Measurements from ENCODE around the gene CDH9. TPM values are rescaled to one million over a fixed set of nuclear protein-coding genes. Genes with fewer than 3 reads are reported as not detected.

CDH9 gene
- total RNA-seq, 1 donor from 2014 or later = 0.14 TPM

GRCh38 chr5:26884481-26884880, 153.9 kb downstream of the CDH9 start:
- H3K4me3 Mint-ChIP-seq = no peak overlapping the region
- DNase-seq (ENCODE audit: low read depth, low spot score) = no peak
- no peak overlapping the region for H3K27ac Mint-ChIP-seq (ENCODE audit: unreplicated experiment)
- no peak for TF ChIP-seq CTCF (conservative IDR thresholded peaks at IDR 0.05)
- no peaks in the 10 kb centered on the region for H3K27me3 Mint-ChIP-seq (ENCODE audit: low read depth)
- H3K4me1 Mint-ChIP-seq = no peaks in the 10 kb centered on the region
- peaks cover 2% of the 10 kb centered on the region for H3K9me3 Mint-ChIP-seq
- H3K36me3 Mint-ChIP-seq (ENCODE audit: low read depth) = no peaks in the 10 kb centered on the region

- no peaks in the 10 kb centered on the region for H3K4me1 Mint-ChIP-seq
These were observed 155.0 kb downstream of the CDH9 start for GRCh38 chr5:26883375-26883774.

GRCh38 chr5:26881901-26882300, 156.5 kb downstream of the CDH9 start:
- no peak overlapping the region for H3K4me3 Mint-ChIP-seq
- no peaks in the 10 kb centered on the region for H3K36me3 Mint-ChIP-seq (ENCODE audit: low read depth)
- no peak for TF ChIP-seq CTCF (conservative IDR thresholded peaks at IDR 0.05)
- H3K27me3 Mint-ChIP-seq (ENCODE audit: low read depth) = no peaks in the 10 kb centered on the region
- no peaks in the 10 kb centered on the region for H3K4me1 Mint-ChIP-seq
- no peak for DNase-seq (ENCODE audit: low read depth, low spot score)
- no peak overlapping the region for H3K27ac Mint-ChIP-seq (ENCODE audit: unreplicated experiment)
- peaks cover 2% of the 10 kb centered on the region for H3K9me3 Mint-ChIP-seq

More at GRCh38 chr5:26883375-26883774, 155.0 kb downstream of the CDH9 start:
- H3K27me3 Mint-ChIP-seq (ENCODE audit: low read depth) = no peaks in the 10 kb centered on the region
- no peak overlapping the region for H3K27ac Mint-ChIP-seq (ENCODE audit: unreplicated experiment)
- no peaks in the 10 kb centered on the region for H3K36me3 Mint-ChIP-seq (ENCODE audit: low read depth)
- no peak overlapping the region for H3K4me3 Mint-ChIP-seq
- no peak for TF ChIP-seq CTCF (conservative IDR thresholded peaks at IDR 0.05)
- H3K9me3 Mint-ChIP-seq = peaks cover 2% of the 10 kb centered on the region
- DNase-seq (ENCODE audit: low read depth, low spot score) = no peak

- no peak for DNase-seq (ENCODE audit: low read depth, low spot score)
- H3K4me3 Mint-ChIP-seq = no peak overlapping the region
- no peaks in the 10 kb centered on the region for H3K36me3 Mint-ChIP-seq (ENCODE audit: low read depth)
- no peaks in the 10 kb centered on the region for H3K27me3 Mint-ChIP-seq (ENCODE audit: low read depth)
- no peaks in the 10 kb centered on the region for H3K4me1 Mint-ChIP-seq
- H3K27ac Mint-ChIP-seq (ENCODE audit: unreplicated experiment) = no peak overlapping the region
- no peaks in the 10 kb centered on the region for H3K9me3 Mint-ChIP-seq
- no peak for TF ChIP-seq CTCF (conservative IDR thresholded peaks at IDR 0.05)
These were observed 161.2 kb downstream of the CDH9 start for GRCh38 chr5:26877154-26877553.

GRCh38 chr5:26872337-26872736, 166.0 kb downstream of the CDH9 start:
- H3K4me3 Mint-ChIP-seq = no peak overlapping the region
- H3K9me3 Mint-ChIP-seq = no peaks in the 10 kb centered on the region
- no peak for DNase-seq (ENCODE audit: low read depth, low spot score)
- H3K27me3 Mint-ChIP-seq (ENCODE audit: low read depth) = no peaks in the 10 kb centered on the region
- H3K36me3 Mint-ChIP-seq (ENCODE audit: low read depth) = no peaks in the 10 kb centered on the region
- H3K27ac Mint-ChIP-seq (ENCODE audit: unreplicated experiment) = no peak overlapping the region
- TF ChIP-seq CTCF (conservative IDR thresholded peaks at IDR 0.05) = no peak
- no peaks in the 10 kb centered on the region for H3K4me1 Mint-ChIP-seq

GRCh38 chr5:26869781-26870180, 168.6 kb downstream of the CDH9 start:
- Mint-ChIP-seq H3K27ac (ENCODE audit: unreplicated experiment) (no peak overlapping the region), H3K27me3 (ENCODE audit: low read depth) (no peaks in the 10 kb centered on the region), H3K4me1 (no peaks in the 10 kb centered on the region), H3K9me3 (no peaks in the 10 kb centered on the region), H3K4me3 (no peak overlapping the region), H3K36me3 (ENCODE audit: low read depth) (no peaks in the 10 kb centered on the region)
- no peak for TF ChIP-seq CTCF (conservative IDR thresholded peaks at IDR 0.05)
- DNase-seq (ENCODE audit: low read depth, low spot score) = no peak
